Endothelial cell of umbilical vein (primary cell): ENCODE results near the gene USH2A. TPM values are rescaled to one million over a fixed set of nuclear protein-coding genes. Genes with fewer than 3 reads are reported as not detected.

Experiments
- BruUV-seq: library from RNA; stranded (reverse); fragments of 400-500 nt; replicated peaks from 2 replicates; lab custom pipeline; 2021; lab: Mats Ljungman, UMichigan
- CTCF ChIA-PET: fragments of 300-600, 350-600 bp; sonication (Branson Sonifier 250); formaldehyde crosslinking; loops from one replicate; lab custom pipeline; 2021; ENCODE audit warnings: antibody characterized with exemption, inconsistent platforms; lab: Charles Lee
- POLR2A ChIA-PET: fragments of 300-600, 350-600 bp; sonication (Branson Sonifier 250); formaldehyde crosslinking; loops from one replicate; lab custom pipeline; 2021; ENCODE audit warnings: antibody characterized with exemption, inconsistent platforms; lab: Charles Lee
- DNase-seq: peaks from one replicate; pipeline ENCODE4 v3.0.0-alpha.2; 2011; ENCODE audit warnings: low read depth, low spot score
- FAIRE-seq: peaks from 2 replicates; lab custom pipeline; 2011; peaks lifted over from hg19 to GRCh38; lab: Jason Lieb, UNC
- H2AFZ ChIP-seq: 2 replicates; pipeline ENCODE4 v1.6.0; 2012; ENCODE audit warnings: low read depth, low read length, control low read depth, inconsistent platforms
- H3K27ac ChIP-seq: 2 replicates; pipeline ENCODE4 v1.5.1; 2011; ENCODE audit warnings: low read depth, mild to moderate bottlenecking, control low read depth, low read length, moderate library complexity; ENCODE audit not compliant: insufficient read depth
- H3K27me3 ChIP-seq, 2 experiments: 2 replicates each; pipeline versions ENCODE4 v1.6.0 to v1.6.1; 2011; ENCODE audit warnings: low read length in 2 of 2, mixed read lengths in 1 of 2; ENCODE audit not compliant: control insufficient read depth in 2 of 2, insufficient read depth in 2 of 2
- H3K36me3 ChIP-seq, 2 experiments: 2 replicates in 1 of 2; 3 replicates in 1 of 2; pipeline ENCODE4 v1.5.1; 2011; ENCODE audit warnings: low read length in 2 of 2, mild to moderate bottlenecking in 1 of 2, moderate library complexity in 1 of 2; ENCODE audit not compliant: control insufficient read depth in 2 of 2, insufficient read depth in 2 of 2; ENCODE audit errors: extremely low read depth in 1 of 2
- H3K4me1 ChIP-seq: 3 replicates; pipeline ENCODE4 v1.5.1; 2011; ENCODE audit warnings: mild to moderate bottlenecking, low read length; ENCODE audit not compliant: control insufficient read depth, insufficient read depth; ENCODE audit errors: extremely low read depth
- H3K4me2 ChIP-seq: 2 replicates; pipeline ENCODE4 v1.6.1; 2011; ENCODE audit warnings: low read length, control low read depth, mixed read lengths; ENCODE audit not compliant: insufficient read depth
- H3K4me3 ChIP-seq, 3 experiments: fragments of 200-600 bp in 1 of 3; sonication (generic), shearing (Covaris generic) in 1 of 3; replicated peaks in 1 of 3; 2 replicates each; pipeline ENCODE4 v1.5.1; 2011 to 2016; ENCODE audit warnings: control low read depth in 3 of 3, low read length in 3 of 3, mild to moderate bottlenecking in 2 of 3, inconsistent platforms in 1 of 3, low read depth in 1 of 3, moderate library complexity in 1 of 3; ENCODE audit not compliant: insufficient read depth in 1 of 3
- H3K79me2 ChIP-seq: 2 replicates; pipeline ENCODE4 v1.6.0; 2012; ENCODE audit warnings: low read length, inconsistent platforms; ENCODE audit not compliant: control insufficient read depth, insufficient read depth
- H3K9ac ChIP-seq: replicated peaks from 2 replicates; pipeline ENCODE3; 2011; ENCODE audit warnings: low read length, control low read depth; ENCODE audit not compliant: insufficient read depth; ENCODE audit errors: extremely low read depth
- H3K9me1 ChIP-seq: replicated peaks from 3 replicates; pipeline ENCODE4 v1.6.0; 2011; ENCODE audit warnings: mild to moderate bottlenecking, low read length; ENCODE audit not compliant: control insufficient read depth, insufficient read depth; ENCODE audit errors: extremely low read depth
- H3K9me3 ChIP-seq: replicated peaks from 2 replicates; pipeline ENCODE4 v1.5.1; 2012; ENCODE audit warnings: low read length, inconsistent platforms; ENCODE audit not compliant: control insufficient read depth, insufficient read depth
- H4K20me1 ChIP-seq: replicated peaks from 2 replicates; pipeline ENCODE3; 2011; ENCODE audit warnings: mild to moderate bottlenecking, low read length; ENCODE audit not compliant: control insufficient read depth, insufficient read depth; ENCODE audit errors: extremely low read depth
- CTCF ChIP-seq, 2 donors: IDR thresholded peaks; 1 replicate in 1 of 2; 2 replicates in 1 of 2; pipeline ENCODE4 v1.5.1; 2011; ENCODE audit warnings: low read length in 2 of 2, mild to moderate bottlenecking in 2 of 2, moderate library complexity in 2 of 2, control low read depth in 1 of 2, inconsistent platforms in 1 of 2, low read depth in 1 of 2; ENCODE audit not compliant: insufficient read depth in 1 of 2; ENCODE audit errors: extremely low read depth in 1 of 2
- EZH2 ChIP-seq: IDR thresholded peaks from 2 replicates; pipeline ENCODE4 v1.6.1; 2012; ENCODE audit warnings: borderline replicate concordance, low read depth, mild to moderate bottlenecking, moderate library complexity, low read length, inconsistent platforms; ENCODE audit not compliant: severe bottlenecking
- FOS ChIP-seq: IDR thresholded peaks from 2 replicates; pipeline ENCODE4 v1.6.1; 2011; ENCODE audit warnings: mild to moderate bottlenecking, low read length, moderate library complexity, borderline replicate concordance; ENCODE audit not compliant: insufficient read depth
- GATA2 ChIP-seq: IDR thresholded peaks from 2 replicates; pipeline ENCODE4 v1.7.0; 2011; ENCODE audit warnings: low read depth, mild to moderate bottlenecking, moderate library complexity, mixed read lengths, low read length; ENCODE audit not compliant: insufficient read length, insufficient read depth
- JUN ChIP-seq: IDR thresholded peaks from 2 replicates; pipeline ENCODE4 v1.6.1; 2011; ENCODE audit warnings: borderline replicate concordance, low read depth; ENCODE audit not compliant: insufficient read length, insufficient read depth
- MAX ChIP-seq: IDR thresholded peaks from 2 replicates; pipeline ENCODE4 v1.6.1; 2011; ENCODE audit not compliant: insufficient read depth, insufficient read length
- MYC ChIP-seq: IDR thresholded peaks from one replicate; pipeline ENCODE4 v1.6.1; 2011; ENCODE audit warnings: mild to moderate bottlenecking, low read depth, low read length
- POLR2A ChIP-seq: IDR thresholded peaks from 2 replicates; pipeline ENCODE4 v1.6.1; 2012; ENCODE audit warnings: low read depth, mild to moderate bottlenecking, control low read depth, low read length
- POLR2AphosphoS5 ChIP-seq: IDR thresholded peaks from 2 replicates; pipeline ENCODE4 v1.6.1; 2012; ENCODE audit warnings: low read depth, mild to moderate bottlenecking, control low read depth, low read length, moderate library complexity; ENCODE audit not compliant: insufficient read depth
- dilution Hi-C: fragments of 300-500 bp; cut with MboI; formaldehyde crosslinking; loops from one replicate; pipeline ENCODE4 v1.15.0; 2019; ENCODE audit warnings: low sequenced_read_pairs; ENCODE audit not compliant: extremely low pct_ligation_motif_present
- intact Hi-C: fragments of 100-400 bp; cut with micrococcal nuclease; formaldehyde crosslinking; loops from one replicate; pipeline ENCODE4 v1.10.0; 2022
- polyA plus RNA-seq, 4 experiments: library from polyadenylated mRNA; depleted of rRNA in 3 of 4; stranded (reverse) in 3 of 4; unstranded in 1 of 4; fragments of >200 nt; gene quantifications; 2 replicates each; pipeline versions ENCODE4 v1.2.1 to v1.2.3, GENCODE V29; 2011 to 2012; ENCODE audit warnings: missing spikeins in 1 of 4
- total RNA-seq: library from RNA; stranded (reverse); gene quantifications from 2 replicates; pipeline ENCODE4 v1.2.3, GENCODE V29; 2021

The USH2A gene
- total and polyA plus RNA-seq, 2 donors (not counting 3 experiments of a cell fraction or from before 2014, with no cell fraction given): not detected

- Histone ChIP-seq H2AFZ (no peak overlapping the region), H3K4me2 (no peak overlapping the region), H3K9me3 (no peaks in the 10 kb centered on the region), H3K4me1 (no peaks in the 10 kb centered on the region), H3K9ac (no peak overlapping the region), H3K36me3 (no peaks in the 10 kb centered on the region), H3K4me3 (no peak overlapping the region), H3K9me1 (no peaks in the 10 kb centered on the region), H3K27ac (no peak overlapping the region), H3K27me3 (no peaks in the 10 kb centered on the region), H4K20me1 (no peaks in the 10 kb centered on the region), H3K79me2 (no peaks in the 10 kb centered on the region)
- intact Hi-C loops: no loop called here
- ChIA-PET CTCF (no interaction called here), POLR2A (no interaction called here)
- BruUV-seq: no TSS peak
- DNase-seq: no peak
- dilution Hi-C loops: no loop called here
- FAIRE-seq: no peak
- no peak for TF ChIP-seq FOS
- no peak for TF ChIP-seq POLR2AphosphoS5
- no peak for TF ChIP-seq MYC
- TF ChIP-seq POLR2A: no peak
- TF ChIP-seq GATA2: no peak
- TF ChIP-seq MAX: no peak
- no peak for TF ChIP-seq EZH2
- no peak for TF ChIP-seq CTCF (IDR thresholded peaks at IDR 0.05; ENCODE audit: extremely low read depth in 1 of 2, insufficient read depth in 1 of 2, low read depth in 1 of 2, low read length in 2 of 2)
- no peak for TF ChIP-seq JUN
Observed at GRCh38 chr1:215986401-215986800, 436.8 kb downstream of the USH2A start.
